Measurements from ENCODE around the gene MYO5A. TPM values are rescaled to one million over a fixed set of nuclear protein-coding genes. Genes with fewer than 3 reads are reported as not detected.

Gene MYO5A
- total RNA-seq, 4 donors from 2014 or later, result 22.0 to 37.4 (median 33.2) TPM

DNA sequence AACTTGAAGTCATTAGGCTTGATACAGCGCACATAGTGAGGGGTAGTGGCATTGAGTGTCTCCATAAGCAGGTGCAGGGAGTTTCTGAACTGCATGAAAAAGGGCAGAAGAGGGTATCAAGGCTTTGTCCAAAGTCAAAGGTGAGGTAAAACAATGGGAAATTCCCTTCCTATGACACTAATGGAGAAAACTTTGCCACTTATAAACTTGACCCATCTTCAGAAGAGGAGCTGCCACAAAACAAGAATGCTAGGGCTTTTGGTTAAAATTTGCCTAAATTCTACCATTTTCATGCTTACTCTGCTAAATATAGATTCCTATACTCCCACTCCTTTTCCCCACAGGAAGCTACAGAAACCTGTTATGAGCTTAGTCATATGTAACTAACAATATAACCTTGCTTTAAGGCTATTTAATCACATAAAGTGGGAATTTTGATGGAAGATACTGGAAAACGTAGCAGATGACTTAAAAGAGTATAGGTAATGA is 145.5 kb downstream of the MYO5A start:
- Histone ChIP-seq H3K27me3 (no peaks in the 10 kb centered on the region), H3K27ac (replicated peaks in 1 of 4) (no peak overlapping the region), H3K36me3 (peaks cover 40 to 83% (median 56%) of the 10 kb centered on the region in 4 donors), H3K9me3 (no peaks in the 10 kb centered on the region), H3K4me1 (no peaks in the 10 kb centered on the region), H3K4me3 (no peak overlapping the region)
- TF ChIP-seq POLR2A (IDR thresholded peaks at IDR 0.05; ENCODE audit: low read depth) (no peak), POLR2AphosphoS5 (IDR thresholded peaks at IDR 0.05) (no peak), EP300 (IDR thresholded peaks at IDR 0.05) (no peak)
- TF ChIP-seq, protein P1, sequence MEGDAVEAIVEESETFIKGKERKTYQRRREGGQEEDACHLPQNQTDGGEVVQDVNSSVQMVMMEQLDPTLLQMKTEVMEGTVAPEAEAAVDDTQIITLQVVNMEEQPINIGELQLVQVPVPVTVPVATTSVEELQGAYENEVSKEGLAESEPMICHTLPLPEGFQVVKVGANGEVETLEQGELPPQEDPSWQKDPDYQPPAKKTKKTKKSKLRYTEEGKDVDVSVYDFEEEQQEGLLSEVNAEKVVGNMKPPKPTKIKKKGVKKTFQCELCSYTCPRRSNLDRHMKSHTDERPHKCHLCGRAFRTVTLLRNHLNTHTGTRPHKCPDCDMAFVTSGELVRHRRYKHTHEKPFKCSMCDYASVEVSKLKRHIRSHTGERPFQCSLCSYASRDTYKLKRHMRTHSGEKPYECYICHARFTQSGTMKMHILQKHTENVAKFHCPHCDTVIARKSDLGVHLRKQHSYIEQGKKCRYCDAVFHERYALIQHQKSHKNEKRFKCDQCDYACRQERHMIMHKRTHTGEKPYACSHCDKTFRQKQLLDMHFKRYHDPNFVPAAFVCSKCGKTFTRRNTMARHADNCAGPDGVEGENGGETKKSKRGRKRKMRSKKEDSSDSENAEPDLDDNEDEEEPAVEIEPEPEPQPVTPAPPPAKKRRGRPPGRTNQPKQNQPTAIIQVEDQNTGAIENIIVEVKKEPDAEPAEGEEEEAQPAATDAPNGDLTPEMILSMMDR (IDR thresholded peaks at IDR 0.05), result no peak
- WGBS, result 94% methylated on average over 2 of the region's 2 CpGs
- intact Hi-C loops (cut with DNase I), result no loop called here
- no peak for DNase-seq (ENCODE audit: extremely low spot score)

DNA sequence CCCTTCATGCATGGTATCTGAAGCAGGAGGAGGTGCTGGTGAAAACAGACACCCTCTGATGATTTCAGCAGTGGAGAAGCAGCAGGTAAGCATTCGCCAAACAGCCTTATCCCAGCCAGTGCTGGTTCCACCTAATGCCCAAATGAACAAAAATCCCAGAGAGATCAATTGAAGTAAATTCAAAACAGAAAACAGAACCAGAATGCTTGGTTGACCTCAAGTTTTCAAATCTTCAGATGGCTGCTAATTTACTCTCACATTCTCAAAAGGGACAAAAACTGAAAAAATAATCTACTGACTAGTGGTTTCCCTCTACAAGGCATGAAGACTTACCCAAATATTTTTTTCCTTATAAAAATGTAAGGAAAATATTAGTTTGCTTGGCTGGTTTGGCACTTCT is 146.0 kb downstream of the MYO5A start:
- H3K27ac ChIP-seq (replicated peaks in 1 of 4), result no peak overlapping the region
- 89% methylated on average over 1 of the region's 1 CpG for WGBS
- no peak for DNase-seq (ENCODE audit: extremely low spot score)
- no peaks in the 10 kb centered on the region for H3K9me3 ChIP-seq
- no peaks in the 10 kb centered on the region for H3K27me3 ChIP-seq
- H3K4me3 ChIP-seq, result no peak overlapping the region
- intact Hi-C loops (cut with DNase I), result no loop called here
- no peaks in the 10 kb centered on the region for H3K4me1 ChIP-seq
- H3K36me3 ChIP-seq, result peaks cover 35 to 82% (median 53%) of the 10 kb centered on the region in 4 donors
- TF ChIP-seq POLR2A (IDR thresholded peaks at IDR 0.05; ENCODE audit: low read depth) (no peak), POLR2AphosphoS5 (IDR thresholded peaks at IDR 0.05) (no peak), EP300 (IDR thresholded peaks at IDR 0.05) (no peak)
- TF ChIP-seq, protein P1 (IDR thresholded peaks at IDR 0.05), result no peak

DNA sequence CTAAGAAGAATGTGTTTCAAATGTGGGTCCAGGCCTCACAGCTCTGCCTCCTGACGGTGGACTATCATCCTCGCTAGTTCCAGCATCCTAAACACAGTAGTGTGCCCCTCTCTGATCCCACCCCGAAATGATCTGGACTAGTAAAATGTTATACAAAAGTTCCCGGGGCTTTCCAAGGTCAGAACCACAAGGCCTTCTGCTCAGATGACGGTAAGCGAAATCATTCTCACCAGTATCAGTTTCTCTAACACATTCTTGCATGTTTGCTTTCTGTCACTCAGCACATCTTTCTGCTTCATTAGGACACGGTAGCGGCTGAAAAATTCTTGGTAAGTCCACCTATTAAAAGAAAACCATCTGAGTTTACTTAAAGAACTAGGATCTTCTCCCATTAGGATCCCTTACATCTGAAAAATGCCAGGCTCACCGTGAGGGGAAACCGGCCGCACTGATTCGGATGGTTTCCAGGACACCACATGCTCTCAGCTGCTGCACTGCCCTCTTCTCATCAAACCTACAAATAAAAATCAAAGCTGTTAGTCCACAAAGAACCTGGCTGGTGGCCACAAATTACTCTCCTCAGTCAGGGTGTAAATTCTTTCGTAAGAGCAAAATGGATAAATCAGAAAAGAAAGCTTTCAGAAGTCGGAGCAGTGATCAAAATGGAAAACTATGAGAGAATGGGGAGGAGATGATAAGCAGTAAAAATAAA is 149.1 kb downstream of the MYO5A start:
- no peak for DNase-seq (ENCODE audit: extremely low spot score)
- Histone ChIP-seq H3K9me3 (no peaks in the 10 kb centered on the region), H3K4me1 (no peaks in the 10 kb centered on the region), H3K27ac (replicated peaks in 1 of 4) (no peak overlapping the region), H3K4me3 (no peak overlapping the region), H3K36me3 (peaks cover 29 to 94% (median 71%) of the 10 kb centered on the region in 4 donors), H3K27me3 (no peaks in the 10 kb centered on the region)
- no peak for TF ChIP-seq EP300 (IDR thresholded peaks at IDR 0.05)
- TF ChIP-seq POLR2AphosphoS5 (IDR thresholded peaks at IDR 0.05), result no peak
- TF ChIP-seq POLR2A (IDR thresholded peaks at IDR 0.05; ENCODE audit: low read depth), result no peak
- TF ChIP-seq, protein P1 (IDR thresholded peaks at IDR 0.05), result no peak
- intact Hi-C loops (cut with DNase I), result no loop called here
- 91% methylated on average over 14 of the region's 14 CpGs for WGBS

DNA sequence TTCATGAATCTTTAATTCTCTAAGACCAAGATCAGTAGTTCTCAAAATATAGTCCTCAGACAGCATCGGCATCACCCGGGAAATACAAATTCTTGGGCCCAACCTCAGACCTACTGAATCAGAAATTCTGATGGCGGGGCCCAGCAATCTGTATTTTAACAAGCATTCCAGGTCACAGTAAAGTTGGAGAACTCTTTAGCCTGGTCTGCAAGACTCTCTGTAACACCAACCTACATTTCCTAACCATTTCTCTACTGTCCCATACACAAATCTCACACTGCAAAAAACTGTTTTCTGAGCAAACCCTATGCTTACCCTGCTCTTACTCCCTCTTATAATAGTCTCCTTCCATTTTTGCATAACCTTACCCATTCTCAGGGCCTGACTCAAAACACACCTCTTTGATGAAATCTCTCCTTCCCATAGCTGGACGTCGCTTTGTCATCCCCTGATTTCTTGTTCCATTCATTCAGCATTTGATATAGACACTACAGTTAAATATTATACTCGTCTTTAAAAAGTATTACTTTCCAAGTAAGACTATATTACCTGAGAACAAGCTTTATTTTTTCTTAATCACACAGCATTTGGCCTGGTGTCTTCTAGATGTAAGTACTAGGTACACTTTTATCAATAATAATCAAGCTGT is 149.8 kb downstream of the MYO5A start:
- intact Hi-C loops (cut with DNase I), result no loop called here
- 79% methylated on average over 6 of the region's 6 CpGs for WGBS
- Histone ChIP-seq H3K9me3 (no peaks in the 10 kb centered on the region), H3K27me3 (no peaks in the 10 kb centered on the region), H3K36me3 (peaks cover 27 to 96% (median 74%) of the 10 kb centered on the region in 4 donors), H3K27ac (replicated peaks in 1 of 4) (no peak overlapping the region), H3K4me3 (no peak overlapping the region), H3K4me1 (no peaks in the 10 kb centered on the region)
- TF ChIP-seq POLR2A (IDR thresholded peaks at IDR 0.05; ENCODE audit: low read depth), result no peak
- TF ChIP-seq EP300 (IDR thresholded peaks at IDR 0.05), result no peak
- TF ChIP-seq, protein P1 (IDR thresholded peaks at IDR 0.05), result no peak
- TF ChIP-seq POLR2AphosphoS5 (IDR thresholded peaks at IDR 0.05), result no peak
- DNase-seq (ENCODE audit: extremely low spot score), result no peak
